HepG2 (cell line): ENCODE data around the gene NCKAP5L. TPM values are rescaled to one million over a fixed set of nuclear protein-coding genes. Genes with fewer than 3 reads are reported as not detected.

Experiments used
- ATAC-seq: fragments of 200-7000 bp; cut with Tn5 transposase; 3 replicates; pipeline ENCODE4 v1.9.1; 2020; ENCODE audit warnings: mild to moderate bottlenecking, moderate library complexity
- BruUV-seq: library from RNA; stranded (reverse); fragments of 400-500 nt; replicated peaks from 2 replicates; lab custom pipeline; 2021; lab: Mats Ljungman, UMichigan
- CTCF ChIA-PET: fragments of 300-600 bp; formaldehyde crosslinking; extraction: SDS; loops from one replicate; lab custom pipeline; 2021; ENCODE audit warnings: low total read pairs, inconsistent platforms, low intra/inter-chr PET ratio; lab: Yijun Ruan, JAX
- POLR2A ChIA-PET: fragments of 350-600 bp; sonication (Branson Sonifier 250); formaldehyde crosslinking; loops from one replicate; lab custom pipeline; 2020; ENCODE audit warnings: antibody characterized with exemption, inconsistent platforms; lab: Yijun Ruan, JAX
- DNase-seq: peaks from one replicate; pipeline ENCODE4 v3.0.0-alpha.2; 2015; ENCODE audit warnings: low spot score
- FAIRE-seq: peaks from 3 replicates; lab custom pipeline; 2011; peaks lifted over from hg19 to GRCh38; lab: Jason Lieb, UNC
- H2AFZ ChIP-seq: one replicate; pipeline ENCODE4 v1.6.1; 2011; ENCODE audit warnings: low read length, inconsistent platforms
- H3K27ac ChIP-seq: fragments of 300-600 bp; 3 replicates; pipeline ENCODE4 v1.8.0; 2011; ENCODE audit warnings: mixed run types, mild to moderate bottlenecking, mixed read lengths, low read length, inconsistent platforms; ENCODE audit not compliant: insufficient read depth; ENCODE audit errors: extremely low read length
- H3K27me3 ChIP-seq, 2 experiments: fragments of 200-600 bp in 1 of 2; 2 replicates in 1 of 2; 3 replicates in 1 of 2; pipeline versions ENCODE4 v1.6.0 to v1.8.0; 2011; ENCODE audit warnings: low read length in 2 of 2, mild to moderate bottlenecking in 2 of 2, moderate library complexity in 2 of 2, inconsistent platforms in 1 of 2; ENCODE audit not compliant: insufficient read depth in 2 of 2, control insufficient read depth in 1 of 2
- H3K36me3 ChIP-seq, 2 experiments: fragments of 200-600 bp in 1 of 2; replicated peaks in 1 of 2; 2 replicates in 1 of 2; 3 replicates in 1 of 2; pipeline versions ENCODE4 v1.5.1 to v1.8.0; 2011; ENCODE audit warnings: low read length in 2 of 2, inconsistent platforms in 1 of 2; ENCODE audit not compliant: insufficient read depth in 2 of 2, control insufficient read depth in 1 of 2
- H3K4me1 ChIP-seq: 2 replicates; pipeline ENCODE4 v1.5.1; 2012; ENCODE audit warnings: low read length, inconsistent platforms; ENCODE audit not compliant: insufficient read depth
- H3K4me2 ChIP-seq: 2 replicates; pipeline ENCODE4 v1.6.0; 2011; ENCODE audit warnings: low read depth, low read length, inconsistent platforms
- H3K4me3 ChIP-seq, 3 experiments: fragments of 200-600 bp in 1 of 3; sonication (generic), shearing (Covaris generic) in 1 of 3; replicated peaks in 1 of 3; 2 replicates each; pipeline ENCODE4 v1.5.1; 2011 to 2016; ENCODE audit warnings: low read length in 3 of 3, inconsistent platforms in 2 of 3, low read depth in 2 of 3, mild to moderate bottlenecking in 2 of 3, control low read depth in 1 of 3, mixed read lengths in 1 of 3; ENCODE audit not compliant: insufficient read depth in 1 of 3
- H3K79me2 ChIP-seq: one replicate; pipeline ENCODE4 v1.6.1; 2011; ENCODE audit warnings: low read length, inconsistent platforms; ENCODE audit not compliant: insufficient read depth
- H3K9ac ChIP-seq: 2 replicates; pipeline ENCODE4 v1.6.0; 2011; ENCODE audit warnings: mild to moderate bottlenecking, low read depth, low read length, inconsistent platforms; ENCODE audit not compliant: insufficient read depth
- H3K9me3 ChIP-seq: 2 replicates; pipeline ENCODE4 v1.5.1; 2012; ENCODE audit warnings: mild to moderate bottlenecking, low read length
- H4K20me1 ChIP-seq: 2 replicates; pipeline ENCODE4 v1.6.0; 2011; ENCODE audit warnings: inconsistent platforms, mild to moderate bottlenecking, low read length, moderate library complexity; ENCODE audit not compliant: insufficient read depth
- CEBPG ChIP-seq: IDR thresholded peaks from 2 replicates; pipeline ENCODE4 v1.6.1; 2016
- MZF1 ChIP-seq: sonication (generic); formaldehyde crosslinking; IDR thresholded peaks from 2 replicates; pipeline ENCODE4 v1.8.1; 2023; ENCODE audit warnings: mild to moderate bottlenecking, missing genetic modification reagents, borderline replicate concordance
- NR2F2 ChIP-seq: IDR thresholded peaks from 2 replicates; pipeline ENCODE4 v1.6.1; 2012; ENCODE audit warnings: low read depth, inconsistent platforms, borderline replicate concordance
- THRA ChIP-seq: sonication (generic); formaldehyde crosslinking; IDR thresholded peaks from 2 replicates; pipeline ENCODE4 v1.4.0; 2020; ENCODE audit warnings: missing genetic modification reagents, borderline replicate concordance
- ZBTB7B ChIP-seq: sonication (generic); formaldehyde crosslinking; IDR thresholded peaks from 2 replicates; pipeline ENCODE4 v1.4.0; 2020; ENCODE audit warnings: missing genetic modification reagents
- ZKSCAN1 ChIP-seq: fragments of 150-350 bp; IDR thresholded peaks from 2 replicates; pipeline ENCODE4 v1.6.1; 2014; ENCODE audit warnings: low read length
- ZNF605 ChIP-seq: sonication (generic); formaldehyde crosslinking; IDR thresholded peaks from 2 replicates; pipeline ENCODE4 v1.8.0; 2022; ENCODE audit warnings: mild to moderate bottlenecking, missing genetic modification reagents
- ZNF761 ChIP-seq: sonication (generic); formaldehyde crosslinking; conservative IDR thresholded peaks from 2 replicates; pipeline ENCODE4 v1.4.0; 2020; ENCODE audit warnings: mild to moderate bottlenecking, missing genetic modification reagents
- ZNF775 ChIP-seq: sonication (generic); formaldehyde crosslinking; IDR thresholded peaks from 2 replicates; pipeline ENCODE4 v1.4.0; 2020; ENCODE audit warnings: missing genetic modification reagents, mild to moderate bottlenecking, moderate library complexity, borderline replicate concordance
- ZSCAN12 ChIP-seq: sonication (generic); formaldehyde crosslinking; IDR thresholded peaks from 2 replicates; pipeline ENCODE4 v1.9.0; 2021; ENCODE audit warnings: mild to moderate bottlenecking, missing genetic modification reagents
- WGBS: methylation state at CpG from one replicate; pipeline ENCODE4 v1.1.6; 2017; ENCODE audit warnings: low lambda C conversion rate; 5-methylcytosine and 5-hydroxymethylcytosine counted together
- in situ Hi-C: cut with HindIII; loops from 2 replicates; pipeline ENCODE4 v1.10.0; 2017; ENCODE audit warnings: low pct_unique_long_range_greater_than_20kb; ENCODE audit not compliant: extremely low pct_ligation_motif_present
- intact Hi-C: fragments of 100-400 bp; cut with micrococcal nuclease; formaldehyde crosslinking; loops from one replicate; pipeline ENCODE4 v1.10.0; 2022; ENCODE audit not compliant: unreplicated experiment
- polyA plus RNA-seq, 8 experiments: library from polyadenylated mRNA; depleted of rRNA in 3 of 8; stranded (reverse) in 7 of 8; unstranded in 1 of 8; fragments of >200 nt; fragmentation: Illumina TruSeq in 4 of 8; extraction: Trizol in 4 of 8; gene quantifications; 2 replicates each; pipeline versions ENCODE4 v1.2.1 to v1.2.3, GENCODE V29; 2011 to 2016; ENCODE audit warnings: low read depth in 4 of 8, missing spikeins in 1 of 8, mixed read lengths in 1 of 8; ENCODE audit not compliant: insufficient read depth in 1 of 8
- total RNA-seq, 5 experiments: library from RNA; depleted of rRNA; stranded (reverse); fragments of >200 nt; fragmentation: Illumina TruSeq; extraction: Trizol; gene quantifications; 2 replicates each; pipeline ENCODE4 v1.2.3, GENCODE V29; 2016; ENCODE audit warnings: low read depth in 1 of 5

The NCKAP5L gene
- total and polyA plus RNA-seq, 2 of the 13 experiments (the other 11 are each of a cell fraction or from before 2014, with no cell fraction given), result 4.1 to 9.0 TPM

DNA sequence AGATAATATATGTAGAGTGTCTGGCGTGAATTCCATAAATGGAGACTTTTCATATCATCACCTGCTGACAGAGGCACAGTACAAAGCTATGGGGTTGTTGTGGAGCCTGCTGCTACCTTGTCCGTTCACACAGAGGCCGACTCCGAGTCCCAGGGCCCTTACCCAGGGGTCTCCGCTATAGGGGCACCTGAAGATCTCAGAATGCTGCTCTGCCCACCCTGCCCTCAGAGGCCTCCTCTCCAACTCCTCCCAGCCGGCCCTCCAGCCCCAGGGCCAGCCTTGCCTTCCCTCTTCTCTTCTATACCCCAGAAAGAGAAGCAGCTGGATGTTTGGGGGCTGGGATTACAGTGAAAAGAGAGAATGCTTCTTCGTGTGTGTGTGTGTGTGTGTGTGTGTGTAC lies 21.3 kb downstream of the NCKAP5L start:
- Histone ChIP-seq H3K9ac (no peak overlapping the region), H3K36me3 (peaks cover 9 to 38% of the 10 kb centered on the region in 2 experiments; a peak in 4 of 5 replicates), H3K27ac (no peak overlapping the region), H3K4me3 (no peak overlapping the region), H3K9me3 (no peaks in the 10 kb centered on the region), H4K20me1 (no peaks in the 10 kb centered on the region), H3K4me2 (no peak overlapping the region), H3K79me2 (no peaks in the 10 kb centered on the region), H3K4me1 (no peaks in the 10 kb centered on the region), H2AFZ (no peak overlapping the region), H3K27me3 (no peaks in the 10 kb centered on the region)
- DNase-seq (no peak), FAIRE-seq (no peak), ATAC-seq (no peak)
- TF ChIP-seq ZNF761 (CRISPR knock-in tag), result no peak
- no peak for TF ChIP-seq ZBTB7B (CRISPR knock-in tag)
- no peak for TF ChIP-seq ZSCAN12 (CRISPR knock-in tag)
- no peak for TF ChIP-seq ZNF775 (CRISPR knock-in tag)
- TF ChIP-seq MZF1 (CRISPR knock-in tag), result no peak
- TF ChIP-seq THRA (CRISPR knock-in tag), result no peak
- TF ChIP-seq NR2F2, result no peak
- no peak for TF ChIP-seq CEBPG
- TF ChIP-seq ZNF605 (CRISPR knock-in tag), result no peak
- TF ChIP-seq ZKSCAN1, result no peak
- WGBS, result 83% methylated on average over 3 of the region's 7 CpGs
- CTCF ChIA-PET, result no interaction called here
- intact Hi-C loops (no loop called here), in situ Hi-C loops (no loop called here)
- POLR2A ChIA-PET, result no interaction called here
- no TSS peak for BruUV-seq
